ENCODE data around the gene CDHR3. TPM values are rescaled to one million over a fixed set of nuclear protein-coding genes. Genes with fewer than 3 reads are reported as not detected.
"Not testable (repeated sequence)": the region's sequence is repeated elsewhere in the genome, so short reads cannot be mapped to it uniquely, and the experiment has no call there.

Gene CDHR3
- polyA plus RNA-seq, 2 donors, result 0.66 to 0.88 TPM

GRCh38 chr7:106007796-106008195, 44.7 kb downstream of the CDHR3 start:
- H3K27me3 ChIP-seq (ENCODE audit: control insufficient read depth in 1 of 2, insufficient read depth in 2 of 2, low read length in 2 of 2); H3K27ac ChIP-seq (ENCODE audit: low read depth in 2 of 2, low read length in 1 of 2): not testable (repeated sequence)
- WGBS, 2 donors, result 85 to 87% methylated on average over 3 of the region's 3 CpGs

GRCh38 chr7:106009503-106010226, 46.6 kb downstream of the CDHR3 start:
- Histone ChIP-seq H3K4me3 (ENCODE audit: low read depth in 1 of 2, low read length in 2 of 2) (no peak overlapping the region), H3K27me3 (ENCODE audit: control insufficient read depth in 1 of 2, insufficient read depth in 2 of 2, low read length in 2 of 2) (no peaks in the 10 kb centered on the region), H3K4me1 (ENCODE audit: control insufficient read depth in 2 of 2, insufficient read depth in 2 of 2, low read length in 1 of 2) (peaks cover 0 to 8% of the 10 kb centered on the region in 2 donors), H3K9me3 (ENCODE audit: control insufficient read depth in 2 of 2, insufficient read depth in 1 of 2, low read depth in 1 of 2, low read length in 1 of 2) (no peaks in the 10 kb centered on the region), H3K36me3 (ENCODE audit: control insufficient read depth in 2 of 2, insufficient read depth in 2 of 2, low read length in 1 of 2) (no peaks in the 10 kb centered on the region), H3K27ac (ENCODE audit: low read depth in 2 of 2, low read length in 1 of 2) (peak overlapping the region; percentile 6 to 34)
- WGBS, 2 donors, result 5 to 7% methylated on average over 28 to 29 of the region's 29 CpGs

More at GRCh38 chr7:106007796-106008195, 44.7 kb downstream of the CDHR3 start:
- H3K4me3 ChIP-seq (ENCODE audit: low read depth in 1 of 2, low read length in 2 of 2); H3K9me3 ChIP-seq (ENCODE audit: control insufficient read depth in 2 of 2, insufficient read depth in 1 of 2, low read depth in 1 of 2, low read length in 1 of 2); H3K4me1 ChIP-seq (ENCODE audit: control insufficient read depth in 2 of 2, insufficient read depth in 2 of 2, low read length in 1 of 2); H3K36me3 ChIP-seq (ENCODE audit: control insufficient read depth in 2 of 2, insufficient read depth in 2 of 2, low read length in 1 of 2): not testable (repeated sequence)

GRCh38 chr7:106010331-106010730, 47.3 kb downstream of the CDHR3 start:
- no peaks in the 10 kb centered on the region for H3K36me3 ChIP-seq (ENCODE audit: control insufficient read depth in 2 of 2, insufficient read depth in 2 of 2, low read length in 1 of 2)
- no peak overlapping the region for H3K4me3 ChIP-seq (ENCODE audit: low read depth in 1 of 2, low read length in 2 of 2)
- H3K9me3 ChIP-seq (ENCODE audit: control insufficient read depth in 2 of 2, insufficient read depth in 1 of 2, low read depth in 1 of 2, low read length in 1 of 2), result no peaks in the 10 kb centered on the region
- peaks cover 0 to 8% of the 10 kb centered on the region in 2 donors for H3K4me1 ChIP-seq (ENCODE audit: control insufficient read depth in 2 of 2, insufficient read depth in 2 of 2, low read length in 1 of 2)
- H3K27me3 ChIP-seq (ENCODE audit: control insufficient read depth in 1 of 2, insufficient read depth in 2 of 2, low read length in 2 of 2), result no peaks in the 10 kb centered on the region
- H3K27ac ChIP-seq (ENCODE audit: low read depth in 2 of 2, low read length in 1 of 2), result peak overlapping the region in 1 of 2 donors; percentile 7
- 52 to 55% methylated on average over 3 of the region's 3 CpGs for WGBS, 2 donors

GRCh38 chr7:106010866-106011265, 47.8 kb downstream of the CDHR3 start:
- Histone ChIP-seq H3K27me3 (ENCODE audit: control insufficient read depth in 1 of 2, insufficient read depth in 2 of 2, low read length in 2 of 2) (no peaks in the 10 kb centered on the region), H3K4me3 (ENCODE audit: low read depth in 1 of 2, low read length in 2 of 2) (no peak overlapping the region), H3K4me1 (ENCODE audit: control insufficient read depth in 2 of 2, insufficient read depth in 2 of 2, low read length in 1 of 2) (peaks cover 0 to 8% of the 10 kb centered on the region in 2 donors), H3K27ac (ENCODE audit: low read depth in 2 of 2, low read length in 1 of 2) (no peak overlapping the region), H3K36me3 (ENCODE audit: control insufficient read depth in 2 of 2, insufficient read depth in 2 of 2, low read length in 1 of 2) (no peaks in the 10 kb centered on the region), H3K9me3 (ENCODE audit: control insufficient read depth in 2 of 2, insufficient read depth in 1 of 2, low read depth in 1 of 2, low read length in 1 of 2) (no peaks in the 10 kb centered on the region)
- WGBS, 2 donors, result 81 to 87% methylated on average over 4 of the region's 4 CpGs

GRCh38 chr7:106012184-106012583, 49.1 kb downstream of the CDHR3 start:
- Histone ChIP-seq H3K27me3 (ENCODE audit: control insufficient read depth in 1 of 2, insufficient read depth in 2 of 2, low read length in 2 of 2) (no peaks in the 10 kb centered on the region), H3K27ac (ENCODE audit: low read depth in 2 of 2, low read length in 1 of 2) (peak overlapping the region in 1 of 2 donors; percentile 24), H3K36me3 (ENCODE audit: control insufficient read depth in 2 of 2, insufficient read depth in 2 of 2, low read length in 1 of 2) (no peaks in the 10 kb centered on the region), H3K4me3 (ENCODE audit: low read depth in 1 of 2, low read length in 2 of 2) (no peak overlapping the region), H3K4me1 (ENCODE audit: control insufficient read depth in 2 of 2, insufficient read depth in 2 of 2, low read length in 1 of 2) (peaks cover 0 to 8% of the 10 kb centered on the region in 2 donors), H3K9me3 (ENCODE audit: control insufficient read depth in 2 of 2, insufficient read depth in 1 of 2, low read depth in 1 of 2, low read length in 1 of 2) (no peaks in the 10 kb centered on the region)
- 86 to 91% methylated on average over 5 of the region's 5 CpGs for WGBS, 2 donors

GRCh38 chr7:106012935-106013439, 49.9 kb downstream of the CDHR3 start:
- 82 to 86% methylated on average over 8 of the region's 8 CpGs for WGBS, 2 donors
- peak overlapping the region in 1 of 2 donors; percentile 33 for H3K27ac ChIP-seq (ENCODE audit: low read depth in 2 of 2, low read length in 1 of 2)

GRCh38 chr7:106015381-106016218, 52.5 kb downstream of the CDHR3 start:
- Histone ChIP-seq H3K4me1 (ENCODE audit: control insufficient read depth in 2 of 2, insufficient read depth in 2 of 2, low read length in 1 of 2) (no peaks in the 10 kb centered on the region), H3K27ac (ENCODE audit: low read depth in 2 of 2, low read length in 1 of 2) (no peak overlapping the region), H3K27me3 (ENCODE audit: control insufficient read depth in 1 of 2, insufficient read depth in 2 of 2, low read length in 2 of 2) (no peaks in the 10 kb centered on the region), H3K9me3 (ENCODE audit: control insufficient read depth in 2 of 2, insufficient read depth in 1 of 2, low read depth in 1 of 2, low read length in 1 of 2) (no peaks in the 10 kb centered on the region), H3K36me3 (ENCODE audit: control insufficient read depth in 2 of 2, insufficient read depth in 2 of 2, low read length in 1 of 2) (no peaks in the 10 kb centered on the region), H3K4me3 (ENCODE audit: low read depth in 1 of 2, low read length in 2 of 2) (no peak overlapping the region)
- 77 to 83% methylated on average over 11 of the region's 11 CpGs for WGBS, 2 donors

More at GRCh38 chr7:106012935-106013439, 49.9 kb downstream of the CDHR3 start:
- peaks cover 0 to 8% of the 10 kb centered on the region in 2 donors for H3K4me1 ChIP-seq (ENCODE audit: control insufficient read depth in 2 of 2, insufficient read depth in 2 of 2, low read length in 1 of 2)
- H3K9me3 ChIP-seq (ENCODE audit: control insufficient read depth in 2 of 2, insufficient read depth in 1 of 2, low read depth in 1 of 2, low read length in 1 of 2), result no peaks in the 10 kb centered on the region
- H3K36me3 ChIP-seq (ENCODE audit: control insufficient read depth in 2 of 2, insufficient read depth in 2 of 2, low read length in 1 of 2), result no peaks in the 10 kb centered on the region
- H3K27me3 ChIP-seq (ENCODE audit: control insufficient read depth in 1 of 2, insufficient read depth in 2 of 2, low read length in 2 of 2), result no peaks in the 10 kb centered on the region
- H3K4me3 ChIP-seq (ENCODE audit: low read depth in 1 of 2, low read length in 2 of 2), result no peak overlapping the region

- 63 to 70% methylated on average over 3 of the region's 3 CpGs for whole genome bisulfite sequencing, 2 donors
- no peaks in the 10 kb centered on the region for H3K36me3 ChIP-seq (ENCODE audit: control insufficient read depth in 2 of 2, insufficient read depth in 2 of 2, low read length in 1 of 2)
- no peaks in the 10 kb centered on the region for H3K9me3 ChIP-seq (ENCODE audit: control insufficient read depth in 2 of 2, insufficient read depth in 1 of 2, low read depth in 1 of 2, low read length in 1 of 2)
- no peak overlapping the region for H3K4me3 ChIP-seq (ENCODE audit: low read depth in 1 of 2, low read length in 2 of 2)
- no peaks in the 10 kb centered on the region for H3K27me3 ChIP-seq (ENCODE audit: control insufficient read depth in 1 of 2, insufficient read depth in 2 of 2, low read length in 2 of 2)
- no peaks in the 10 kb centered on the region for H3K4me1 ChIP-seq (ENCODE audit: control insufficient read depth in 2 of 2, insufficient read depth in 2 of 2, low read length in 1 of 2)
- no peak overlapping the region for H3K27ac ChIP-seq (ENCODE audit: low read depth in 2 of 2, low read length in 1 of 2)
Measured at GRCh38 chr7:106016331-106016730, 53.3 kb downstream of the CDHR3 start.

- Histone ChIP-seq H3K27me3 (ENCODE audit: control insufficient read depth in 1 of 2, insufficient read depth in 2 of 2, low read length in 2 of 2) (no peaks in the 10 kb centered on the region), H3K27ac (ENCODE audit: low read depth in 2 of 2, low read length in 1 of 2) (no peak overlapping the region), H3K4me3 (ENCODE audit: low read depth in 1 of 2, low read length in 2 of 2) (no peak overlapping the region), H3K4me1 (ENCODE audit: control insufficient read depth in 2 of 2, insufficient read depth in 2 of 2, low read length in 1 of 2) (peaks cover 0 to 2% of the 10 kb centered on the region in 2 donors), H3K9me3 (ENCODE audit: control insufficient read depth in 2 of 2, insufficient read depth in 1 of 2, low read depth in 1 of 2, low read length in 1 of 2) (no peaks in the 10 kb centered on the region), H3K36me3 (ENCODE audit: control insufficient read depth in 2 of 2, insufficient read depth in 2 of 2, low read length in 1 of 2) (no peaks in the 10 kb centered on the region)
- 94 to 99% methylated on average over 4 of the region's 4 CpGs for WGBS, 2 donors
Measured at GRCh38 chr7:106017657-106018056, 54.6 kb downstream of the CDHR3 start.
